ENCODE measurements around the gene MEGF6. TPM values are rescaled to one million over a fixed set of nuclear protein-coding genes. Genes with fewer than 3 reads are reported as not detected.

The MEGF6 gene
- total RNA-seq, 1 donor: 2.2 TPM

- DNase-seq (ENCODE audit: low read depth): no peak
- TF ChIP-seq CTCF (IDR thresholded peaks at IDR 0.05; ENCODE audit: insufficient read depth, low read depth, low read length): no peak
- H3K4me3 ChIP-seq (ENCODE audit: low read depth, low read length): no peak overlapping the region
Measured at GRCh38 chr1:3457910-3458883, 153.1 kb downstream of the MEGF6 start.

DNA sequence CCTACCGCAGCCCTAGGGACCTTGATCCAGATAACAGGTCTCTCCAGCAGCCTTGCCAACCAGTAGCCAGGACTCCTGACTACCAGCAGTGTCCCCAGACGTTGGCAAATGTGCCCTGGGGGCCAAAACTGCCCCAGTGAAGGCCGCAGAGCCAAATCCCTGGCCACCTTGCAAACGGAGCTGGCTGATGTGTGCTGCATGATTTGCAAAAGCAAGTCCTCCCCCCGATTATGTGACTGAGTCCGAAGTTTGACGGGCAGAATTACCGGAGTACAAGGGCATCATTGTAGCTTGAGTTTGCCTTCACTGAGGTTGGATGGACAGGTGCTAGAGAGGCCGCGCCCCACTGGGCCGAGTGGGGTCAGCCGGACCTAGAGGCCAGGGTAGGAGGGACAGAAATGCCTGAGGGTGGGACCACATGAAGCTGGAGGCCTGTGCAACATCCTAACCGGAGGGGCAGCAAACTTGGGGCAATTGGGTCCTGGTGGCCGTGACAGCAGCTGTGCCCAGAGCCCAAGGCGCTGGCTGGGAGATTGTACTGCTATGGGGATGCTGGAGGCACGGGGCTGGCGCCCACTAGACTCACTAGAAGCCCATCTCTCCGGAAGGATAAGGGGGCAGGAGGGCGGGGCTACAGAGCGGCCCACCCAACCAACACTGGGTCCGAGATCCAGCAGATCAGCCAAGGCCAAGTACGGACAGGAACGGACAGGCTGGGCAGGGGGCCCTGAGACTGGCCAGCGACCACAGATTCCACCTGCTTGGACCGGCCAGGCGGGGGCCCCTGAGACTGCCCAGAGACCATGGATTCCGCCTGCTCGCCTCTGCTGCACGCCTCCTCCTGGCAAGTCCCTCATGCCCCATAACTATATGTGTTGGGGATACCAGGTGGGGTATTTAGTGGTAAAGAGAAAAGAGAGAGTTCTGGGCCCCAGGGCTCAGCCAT lies 154.1 kb downstream of the MEGF6 start:
- no peak for TF ChIP-seq CTCF (IDR thresholded peaks at IDR 0.05; ENCODE audit: insufficient read depth, low read depth, low read length)
- no peak for DNase-seq (ENCODE audit: low read depth)
- H3K4me3 ChIP-seq (ENCODE audit: low read depth, low read length): no peak overlapping the region

DNA sequence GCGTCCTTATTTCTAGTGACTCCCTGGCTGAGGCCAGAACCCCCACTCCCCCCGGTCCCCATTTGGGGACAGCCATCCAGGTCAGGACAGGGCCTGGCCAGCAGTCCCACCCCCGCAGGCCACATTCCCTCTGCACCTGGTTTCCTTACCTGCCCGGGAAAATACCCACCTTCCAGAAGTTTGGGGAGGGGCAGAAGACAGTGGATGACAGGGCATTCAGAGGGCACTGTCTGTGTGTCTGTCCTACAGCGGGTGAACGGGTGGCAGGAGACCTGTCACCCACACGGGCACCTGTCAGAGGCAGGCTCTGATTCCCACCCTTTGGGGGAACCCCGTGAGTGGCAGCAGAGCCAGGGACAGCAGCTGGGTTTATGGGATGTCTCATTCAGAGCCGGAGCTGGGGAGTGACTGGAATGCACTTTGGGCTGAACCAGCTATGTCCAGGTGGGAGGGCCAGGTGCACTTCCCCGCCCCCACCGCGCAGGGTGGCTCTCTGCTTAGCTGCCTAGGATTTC lies 154.8 kb downstream of the MEGF6 start:
- TF ChIP-seq CTCF (IDR thresholded peaks at IDR 0.05; ENCODE audit: insufficient read depth, low read depth, low read length): no peak
- no peak for DNase-seq (ENCODE audit: low read depth)

GRCh38 chr1:3455670-3456448 lies 155.4 kb downstream of the MEGF6 start:
- no peak for TF ChIP-seq CTCF (IDR thresholded peaks at IDR 0.05; ENCODE audit: insufficient read depth, low read depth, low read length)
- no peak overlapping the region for H3K4me3 ChIP-seq (ENCODE audit: low read depth, low read length)
- DNase-seq (ENCODE audit: low read depth): no peak

More for the DNA sequence above, 154.8 kb downstream of the MEGF6 start:
- H3K4me3 ChIP-seq (ENCODE audit: low read depth, low read length): no peak overlapping the region

GRCh38 chr1:3454811-3455618 lies 156.3 kb downstream of the MEGF6 start:
- TF ChIP-seq CTCF (IDR thresholded peaks at IDR 0.05; ENCODE audit: insufficient read depth, low read depth, low read length): no peak
- DNase-seq (ENCODE audit: low read depth): no peak

More at GRCh38 chr1:3454811-3455618, 156.3 kb downstream of the MEGF6 start:
- H3K4me3 ChIP-seq (ENCODE audit: low read depth, low read length): peak overlapping the region; percentile 34
